ENCODE data around the gene HELB.

DNA sequence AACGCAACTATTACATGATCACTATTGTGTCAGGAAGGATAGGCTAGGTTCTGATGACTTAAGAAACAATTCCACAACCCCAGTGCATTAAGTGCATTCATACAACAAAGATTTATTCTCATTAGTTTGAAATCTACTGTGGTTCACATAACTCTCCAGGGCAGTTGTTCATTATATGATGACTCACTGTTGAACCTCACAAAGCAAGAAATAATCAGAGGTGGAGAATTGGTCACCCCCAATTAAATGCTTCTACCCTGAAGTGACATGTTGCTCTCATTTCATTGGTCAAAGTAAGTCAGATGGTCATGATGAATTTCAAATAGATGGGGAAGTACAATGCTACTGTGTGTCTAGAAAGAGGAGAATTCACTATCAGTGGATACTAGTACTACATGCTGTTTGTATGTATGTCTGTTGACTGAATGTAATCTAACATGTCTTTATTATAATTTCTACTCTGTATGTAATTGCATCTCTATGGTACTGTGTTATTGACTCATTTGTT is 6.1 kb upstream of the HELB start:
- no peak for TF ChIP-seq SMC3 (IDR thresholded peaks at IDR 0.05; ENCODE audit: borderline replicate concordance, low read length)
- TF ChIP-seq POLR2AphosphoS5 (IDR thresholded peaks at IDR 0.05; ENCODE audit: low read length): no peak
- TF ChIP-seq MXI1 (IDR thresholded peaks at IDR 0.05; ENCODE audit: low read depth, low read length): no peak
